Activated effector memory CD4-positive, alpha-beta T cell treated with anti-CD3 and anti-CD28 coated beads, Interleukin-2, amount 50 U/mL, for 16 hours (primary cell): ENCODE results near the gene THAP5.
A peak's percentile ranks its signal among the peaks of the same experiment; 100 is the strongest.
"Not testable (repeated sequence)": the region's sequence is repeated elsewhere in the genome, so short reads cannot be mapped to it uniquely, and the experiment has no call there.

Experiments used
- DNase-seq: peaks from one replicate; pipeline ENCODE4 v3.0.0-alpha.2; 2020

Gene THAP5

DNA sequence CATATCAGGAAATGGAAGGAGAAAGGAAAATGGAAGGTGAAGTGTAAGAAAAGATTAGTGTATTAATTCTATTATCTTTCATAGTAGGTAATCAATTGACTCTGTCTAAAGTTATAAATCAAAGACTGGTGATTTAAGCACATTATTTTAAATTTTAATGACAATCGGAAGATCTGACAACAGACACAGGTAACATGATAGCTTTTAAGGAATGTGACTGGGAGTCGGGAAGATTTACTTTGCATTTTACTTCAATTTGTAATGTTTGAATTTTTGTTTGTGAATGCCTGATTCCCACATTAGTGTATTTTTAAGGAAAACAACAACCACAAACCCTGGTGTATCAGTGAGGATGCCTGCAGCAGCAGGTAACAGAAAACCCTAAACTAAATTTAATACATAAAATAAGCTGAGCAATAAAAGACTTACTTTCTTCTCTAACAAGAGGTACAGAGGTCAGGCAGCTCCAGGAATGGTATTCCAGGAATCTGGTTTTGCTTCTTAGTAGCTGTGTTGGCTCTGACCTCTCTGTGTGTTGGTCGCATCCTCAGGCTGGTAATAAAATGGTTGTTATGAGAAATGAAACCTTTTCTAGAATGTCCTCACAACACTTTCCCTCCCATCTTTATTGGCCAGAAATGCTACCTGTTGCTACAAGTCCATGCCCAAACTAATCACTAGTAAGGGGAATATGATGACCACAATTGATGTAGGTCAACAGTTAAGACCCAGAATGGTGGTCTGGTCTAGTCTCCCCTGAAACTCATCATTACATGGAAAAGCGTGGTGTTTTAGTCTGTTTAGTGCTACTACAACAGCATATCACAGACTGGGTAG lies 12.4 kb upstream of the THAP5 start:
- no peak for DNase-seq

DNA sequence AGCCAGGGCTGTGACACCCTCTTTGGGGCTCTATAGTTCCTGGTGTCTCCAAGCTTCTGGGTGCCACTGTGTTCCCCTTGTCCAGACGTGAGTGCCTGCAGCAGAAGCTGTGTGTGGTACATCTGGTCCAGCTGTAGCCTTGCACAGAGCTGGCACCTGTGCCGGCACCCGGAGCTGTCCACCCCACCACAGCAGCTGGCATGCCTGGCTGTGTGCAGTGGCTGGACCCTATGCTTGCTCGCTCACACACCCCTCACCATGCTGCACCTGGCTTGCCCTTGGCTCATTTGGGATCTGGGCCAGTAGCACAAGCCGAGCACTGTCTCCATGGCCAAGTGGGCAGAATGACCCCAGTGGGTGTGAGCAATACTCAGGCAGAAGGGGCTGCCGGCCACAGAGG lies 10.8 kb upstream of the THAP5 start:
- no peak for DNase-seq

DNA sequence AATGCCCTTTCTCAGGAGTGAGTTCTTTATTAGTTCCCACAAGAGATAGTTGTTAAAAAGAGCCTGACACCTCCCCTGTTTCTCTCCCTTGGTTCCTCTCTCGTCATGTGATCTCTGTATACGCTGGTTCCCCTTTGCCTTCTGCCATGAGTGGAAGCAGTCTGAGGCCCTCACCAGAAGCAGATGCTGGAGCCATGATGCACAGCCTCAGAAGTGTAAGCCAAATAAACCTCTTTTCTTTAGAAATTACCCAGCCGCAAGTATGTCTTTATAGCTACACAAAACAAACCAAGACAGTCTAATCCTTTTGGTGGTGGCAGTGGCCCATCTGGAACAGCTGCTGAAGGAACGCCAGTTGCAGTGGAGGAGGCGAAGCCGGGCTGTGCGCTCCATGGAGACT lies 9.4 kb upstream of the THAP5 start:
- no peak for DNase-seq

DNA sequence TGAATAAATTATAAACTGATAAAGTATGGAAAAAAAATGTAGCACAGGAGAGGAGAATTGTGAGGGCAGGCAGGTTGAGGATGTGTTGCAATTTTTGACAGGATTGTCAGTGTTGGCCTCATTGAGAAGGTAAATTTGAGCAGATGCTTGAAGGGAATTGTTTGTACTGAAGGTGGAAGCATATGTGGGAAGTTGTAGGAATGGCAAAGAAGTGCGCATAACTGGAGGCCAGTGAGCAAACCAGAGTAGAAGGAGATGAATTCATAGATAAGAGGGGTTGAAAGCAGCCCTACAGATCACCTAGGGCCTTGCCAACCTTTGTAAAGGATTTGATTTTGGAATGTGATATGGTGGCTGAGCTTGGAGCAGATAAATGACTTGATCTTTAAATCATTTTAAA lies 6.6 kb upstream of the THAP5 start:
- DNase-seq, result no peak

DNA sequence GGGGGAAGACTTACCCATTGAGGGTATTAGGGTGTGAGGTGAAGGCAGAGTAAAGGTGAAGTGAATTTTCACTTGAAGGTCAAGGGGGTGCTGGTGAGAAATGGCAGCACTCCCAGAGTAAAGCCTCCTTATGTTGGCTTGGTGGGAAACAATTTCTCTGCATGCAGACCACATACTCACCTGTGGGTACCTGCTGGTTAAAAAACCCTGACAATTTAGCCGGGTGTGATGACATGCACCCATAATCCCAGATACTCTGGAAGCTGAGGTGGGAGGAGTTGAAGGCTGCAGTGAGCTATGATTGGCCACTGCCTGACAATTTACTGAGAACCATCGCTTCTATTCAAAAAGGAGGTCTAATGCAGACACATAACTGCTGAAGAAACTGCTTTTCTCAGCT lies 5.7 kb upstream of the THAP5 start:
- DNase-seq, result no peak

DNA sequence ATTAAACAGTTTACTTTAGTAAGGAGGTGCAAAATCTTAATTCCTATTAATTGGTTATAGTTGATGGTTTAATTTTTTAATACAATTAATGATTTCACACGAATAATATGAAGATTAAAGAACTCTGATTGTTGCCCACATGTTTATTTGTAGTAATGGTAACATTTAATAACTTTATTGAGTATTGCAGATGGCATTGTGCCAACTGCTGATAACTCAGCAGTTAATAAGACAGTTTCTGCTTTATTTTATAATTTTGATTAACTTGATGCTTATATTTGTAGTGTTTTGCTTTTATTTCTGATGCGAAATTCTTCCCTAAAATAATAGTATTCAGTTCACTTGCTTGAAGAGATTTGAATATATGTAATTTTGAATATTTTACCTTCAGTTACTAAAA lies 3.0 kb upstream of the THAP5 start:
- DNase-seq, result no peak

DNA sequence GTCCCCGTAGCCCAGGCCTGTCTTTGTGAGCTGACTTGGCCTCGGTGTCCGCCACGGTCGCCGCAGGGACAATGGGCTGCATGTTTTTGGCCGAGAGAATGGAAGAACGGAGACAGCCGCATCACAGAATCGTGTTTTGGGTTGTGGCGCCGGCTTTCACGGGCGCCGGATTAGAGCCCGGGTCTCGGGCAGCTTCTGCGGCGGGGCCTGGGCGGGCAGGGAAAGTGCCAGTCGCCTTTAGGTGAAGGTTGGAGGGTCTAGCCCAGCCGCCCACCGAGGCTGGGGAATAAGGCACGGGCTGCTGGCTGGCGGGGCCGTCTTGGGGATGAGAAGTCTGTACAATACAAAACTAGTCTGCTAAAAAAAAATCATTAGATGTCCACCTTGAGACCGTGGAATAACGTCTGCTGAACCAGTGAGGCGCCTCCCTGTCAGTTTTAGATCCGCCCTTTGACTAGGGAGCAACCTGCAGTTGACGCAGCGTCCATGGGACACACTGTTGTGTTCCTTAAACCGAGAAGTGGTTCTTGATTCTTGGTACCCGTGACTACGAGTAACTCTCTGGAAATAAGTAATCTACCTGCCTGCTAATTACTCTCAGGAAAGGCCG lies 745 bp upstream of the THAP5 start:
- peak; percentile 81 for DNase-seq

DNA sequence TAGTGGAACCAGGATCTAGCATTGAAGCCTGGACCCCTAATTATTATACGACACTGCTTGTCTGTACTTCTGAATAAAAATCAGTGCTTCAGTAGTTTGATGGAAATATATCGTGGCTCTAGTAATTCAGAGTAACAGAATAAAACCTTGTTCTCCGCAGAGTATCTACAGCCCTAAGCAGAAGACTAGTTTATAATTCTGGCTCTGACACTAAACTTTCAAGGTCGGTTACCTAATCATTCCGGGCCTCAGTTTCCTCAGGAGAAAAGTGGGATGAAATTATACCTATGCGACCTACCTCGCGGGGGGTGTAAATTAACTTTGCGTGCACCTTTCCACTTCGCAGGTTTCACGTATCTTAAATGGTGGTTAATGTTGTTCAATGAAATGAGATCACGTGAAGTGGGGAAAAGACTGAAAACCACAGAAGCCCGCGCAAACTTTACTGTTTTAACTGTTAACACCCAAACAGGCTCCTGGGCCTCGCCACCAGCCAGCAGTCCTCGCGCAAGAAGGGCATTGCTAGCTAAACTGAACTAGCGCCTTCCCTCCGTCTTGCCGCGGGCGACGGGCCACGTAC lies 615 bp downstream of the THAP5 start:
- DNase-seq, result no peak

DNA sequence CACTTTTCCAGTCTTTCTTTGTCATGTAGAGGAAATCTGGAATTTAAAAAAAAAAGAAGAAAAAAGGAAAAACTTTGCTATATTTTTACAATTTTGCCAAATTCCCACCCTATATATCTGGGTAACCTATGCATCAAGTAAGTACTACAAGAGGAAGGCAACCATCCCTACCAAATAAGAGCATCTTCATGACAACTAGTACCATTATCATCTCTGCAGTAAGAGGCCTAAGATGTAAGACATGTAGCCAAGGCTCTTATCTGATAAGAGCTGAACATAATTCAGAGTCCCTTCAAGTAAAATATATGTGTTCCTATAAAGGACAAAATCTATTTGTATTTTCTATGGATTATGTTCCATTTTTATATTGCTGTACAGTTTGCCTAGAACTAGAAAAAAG lies 3.5 kb downstream of the THAP5 start:
- no peak for DNase-seq

DNA sequence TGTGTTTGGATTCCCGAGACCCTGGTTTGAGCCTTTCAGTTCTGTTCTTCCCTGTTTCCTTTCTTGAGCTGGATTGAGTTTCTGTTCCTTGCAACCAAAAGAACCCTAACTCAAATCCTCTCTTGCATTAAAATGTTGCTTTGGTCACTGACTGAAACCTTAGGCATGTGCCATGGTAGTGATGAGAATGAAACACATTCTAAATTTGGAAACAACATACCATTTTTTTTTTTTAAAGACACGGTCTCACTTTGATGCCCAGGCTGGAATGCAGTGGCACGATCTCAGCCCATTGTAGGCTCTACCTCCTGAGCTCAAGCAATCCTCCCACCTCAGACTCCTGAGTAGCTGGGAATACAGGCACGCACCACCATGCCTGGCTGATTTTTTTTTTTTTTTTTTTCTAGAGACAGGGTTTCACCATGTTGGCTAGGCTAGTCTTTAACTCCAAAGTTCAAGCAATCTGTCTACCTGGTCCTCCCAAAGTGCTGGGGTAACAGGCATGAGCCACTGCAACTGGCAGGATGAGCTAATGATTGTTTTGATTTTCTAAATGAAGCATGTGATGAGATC lies 8.4 kb downstream of the THAP5 start:
- no peak for DNase-seq

DNA sequence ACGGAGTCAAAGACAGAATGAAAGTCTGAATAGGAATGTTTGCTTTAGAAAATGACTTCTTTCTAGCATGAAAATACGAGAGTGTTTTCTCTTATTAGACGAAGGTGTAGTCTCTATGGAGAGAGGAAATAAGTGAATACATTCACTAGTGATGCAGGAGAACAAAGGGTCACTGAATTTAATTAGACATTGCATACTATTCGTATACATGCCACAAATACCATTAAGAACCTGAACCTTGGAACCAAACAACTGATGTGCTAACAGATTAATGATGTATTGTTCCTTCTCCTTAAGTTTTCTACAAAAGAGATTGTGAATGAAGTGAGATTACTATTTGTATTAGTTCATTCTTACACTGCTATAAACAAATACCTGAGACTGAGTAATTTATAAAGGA lies 10.3 kb downstream of the THAP5 start:
- no peak for DNase-seq

DNA sequence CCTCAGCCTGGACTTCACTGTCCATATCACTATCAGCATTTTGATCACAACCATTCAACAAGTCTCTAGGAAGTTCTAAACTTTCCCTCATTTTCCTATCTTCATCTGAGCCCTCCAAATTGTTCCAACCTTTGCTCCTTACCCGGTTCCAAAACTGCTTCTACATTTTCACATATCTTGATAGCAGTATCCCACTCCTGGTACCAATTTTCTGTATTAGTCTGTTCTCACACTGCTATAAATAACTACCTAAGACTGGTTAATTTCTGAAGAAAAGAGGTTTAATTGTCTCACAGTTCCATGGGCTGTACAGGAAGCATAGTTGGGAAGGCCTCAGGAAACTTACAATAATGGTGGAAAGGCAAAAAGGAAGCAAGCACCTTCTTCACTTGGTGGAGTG lies 11.9 kb downstream of the THAP5 start:
- DNase-seq, result no peak

DNA sequence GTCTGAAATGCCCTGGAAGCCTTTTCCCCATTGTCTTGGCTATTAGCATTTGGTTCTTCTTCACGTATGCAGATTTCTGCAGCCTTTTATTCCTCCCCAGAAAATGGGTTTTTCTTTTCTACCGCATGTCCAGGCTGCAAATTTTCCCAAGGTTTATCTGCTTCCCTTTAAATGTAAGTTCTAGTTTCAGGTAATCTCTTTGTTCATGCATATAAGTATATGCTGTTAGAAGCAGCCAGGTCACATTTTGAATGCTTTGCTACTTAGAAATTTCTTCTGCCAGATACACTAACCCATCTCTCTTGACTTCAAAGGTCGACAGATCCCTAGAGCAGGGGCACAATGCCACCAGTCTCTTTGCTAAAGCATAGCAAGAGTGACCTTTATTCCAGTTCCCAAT lies 12.3 kb downstream of the THAP5 start:
- no peak for DNase-seq

DNA sequence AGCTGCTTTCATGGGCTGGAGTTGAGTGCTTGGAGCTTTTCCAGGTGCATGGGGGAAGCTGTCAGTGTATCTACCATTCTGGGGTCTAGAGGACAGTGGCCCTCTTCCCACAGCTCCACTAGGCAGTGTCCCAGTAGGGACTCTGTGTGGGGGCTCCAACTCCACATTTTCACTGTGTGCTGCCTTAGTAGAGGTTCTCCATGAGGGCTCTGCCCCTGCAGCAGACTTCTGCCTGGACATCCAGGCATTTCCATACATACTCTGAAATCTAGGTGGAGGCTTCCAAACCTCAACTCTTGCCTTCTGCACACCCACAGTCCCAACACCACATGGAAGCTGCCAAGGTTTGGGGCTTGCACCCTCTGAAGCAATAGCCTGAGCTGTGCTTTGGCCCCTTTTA lies 12.8 kb downstream of the THAP5 start:
- DNase-seq, result not testable (repeated sequence)

DNA sequence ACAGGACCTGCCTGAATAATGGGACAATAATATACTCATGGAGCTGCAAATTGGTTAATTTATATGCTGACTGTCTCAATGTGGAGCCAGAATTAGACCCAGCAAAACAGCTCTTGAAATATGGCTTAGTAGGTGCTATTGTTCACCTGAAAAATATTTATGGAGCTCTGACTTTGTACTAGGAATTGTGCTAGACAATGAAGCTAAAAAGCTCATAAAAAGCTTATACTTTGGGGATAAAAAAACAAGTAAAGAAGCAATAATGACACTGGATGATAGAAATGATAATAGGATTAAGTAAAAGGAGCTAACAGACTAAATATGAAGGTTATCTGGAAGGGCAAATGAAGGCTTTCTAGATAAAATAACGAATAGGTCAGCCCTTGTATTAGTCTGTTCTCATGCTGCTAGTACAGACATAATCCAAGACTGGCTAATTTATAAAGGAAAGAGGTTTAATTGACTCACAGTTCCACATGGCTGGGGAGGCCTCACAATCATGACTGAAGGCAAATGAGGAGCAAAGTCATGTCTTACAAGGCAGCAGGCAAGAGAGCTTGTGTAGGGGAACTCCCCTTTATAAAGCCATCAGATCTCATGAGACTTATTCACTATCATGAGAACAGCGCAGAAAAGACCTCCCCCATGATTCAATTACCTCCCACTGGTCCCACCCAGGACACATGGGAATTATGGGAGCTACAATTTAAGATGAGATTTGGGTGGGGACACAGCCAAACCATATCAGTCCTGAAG lies 21.2 kb downstream of the THAP5 start:
- DNase-seq, result not testable (repeated sequence)

DNA sequence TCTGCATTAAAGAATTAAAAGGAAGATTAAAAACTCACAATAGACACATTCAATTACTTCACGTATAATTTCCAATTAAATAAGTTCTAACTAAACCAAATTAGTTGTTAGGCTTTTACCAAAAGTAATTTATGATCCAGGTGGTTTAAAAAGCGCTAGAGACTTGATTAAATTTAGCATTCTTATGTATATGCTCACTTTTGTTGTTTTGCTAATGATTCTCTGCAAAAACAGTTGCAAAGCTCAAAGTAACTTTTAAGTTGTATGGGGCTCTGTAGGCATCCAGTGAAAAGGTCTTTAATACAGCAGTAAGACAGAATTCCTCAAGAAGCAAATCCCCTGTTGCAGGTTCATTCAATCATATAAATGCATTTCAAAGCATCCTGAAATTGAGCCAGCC lies 28.0 kb downstream of the THAP5 start:
- DNase-seq, result no peak

DNA sequence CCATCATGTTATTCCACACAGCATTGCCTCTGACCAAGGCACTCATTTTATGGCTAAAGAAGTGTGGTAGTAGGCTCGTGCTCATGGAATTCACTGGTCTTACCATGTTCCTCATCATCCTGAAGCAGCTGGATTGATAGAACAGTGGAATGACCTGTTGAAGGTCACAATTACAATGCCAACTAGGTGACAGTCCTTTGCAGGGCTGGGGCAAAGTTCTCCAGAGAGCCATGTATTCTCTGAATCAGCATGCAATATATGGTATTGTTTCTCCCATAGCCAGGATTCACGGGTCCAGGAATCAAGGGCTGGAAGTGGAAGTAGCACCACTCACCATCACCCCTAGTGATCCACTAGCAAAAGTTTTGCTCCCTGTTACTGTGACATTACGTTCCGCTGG lies 30.8 kb downstream of the THAP5 start:
- DNase-seq, result not testable (repeated sequence)

DNA sequence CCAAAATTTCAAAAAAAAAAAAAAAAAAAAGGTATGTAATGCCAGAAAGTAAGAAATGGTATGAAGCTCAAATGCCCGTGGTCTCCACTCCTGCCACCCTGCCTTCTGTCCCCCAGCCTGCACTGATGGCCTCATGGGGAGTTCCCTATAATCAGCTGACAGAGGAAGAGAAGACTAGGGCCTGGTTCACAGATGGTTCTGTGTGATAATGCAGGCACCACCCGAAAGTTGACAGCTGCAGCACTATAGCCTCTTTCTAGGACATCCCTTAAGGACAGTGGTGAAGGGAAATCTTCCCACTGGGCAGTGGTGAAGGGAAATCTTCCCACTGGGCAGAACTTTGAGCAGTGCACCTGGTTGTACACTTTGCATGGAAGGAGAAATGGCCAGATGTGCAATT lies 31.3 kb downstream of the THAP5 start:
- not testable (repeated sequence) for DNase-seq

DNA sequence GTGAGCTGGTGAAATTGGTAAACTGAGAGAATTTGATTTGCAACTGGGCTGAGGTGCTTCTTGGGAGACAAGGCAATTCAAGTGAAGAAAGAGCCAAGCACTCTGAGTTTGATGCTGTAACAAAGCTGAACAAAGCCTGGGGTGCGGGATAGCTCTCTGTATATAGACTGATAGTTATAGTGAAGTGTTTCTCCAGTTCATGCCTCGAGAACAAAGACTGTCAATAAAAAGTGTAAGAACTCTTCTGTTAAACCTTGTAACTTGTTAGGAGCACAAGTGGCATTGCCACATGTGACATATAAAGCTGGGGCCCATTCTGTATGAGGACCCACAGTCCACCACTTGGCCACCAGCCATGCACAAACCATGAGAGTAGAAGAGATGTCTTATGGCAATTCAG lies 32.3 kb downstream of the THAP5 start:
- DNase-seq, result no peak

DNA sequence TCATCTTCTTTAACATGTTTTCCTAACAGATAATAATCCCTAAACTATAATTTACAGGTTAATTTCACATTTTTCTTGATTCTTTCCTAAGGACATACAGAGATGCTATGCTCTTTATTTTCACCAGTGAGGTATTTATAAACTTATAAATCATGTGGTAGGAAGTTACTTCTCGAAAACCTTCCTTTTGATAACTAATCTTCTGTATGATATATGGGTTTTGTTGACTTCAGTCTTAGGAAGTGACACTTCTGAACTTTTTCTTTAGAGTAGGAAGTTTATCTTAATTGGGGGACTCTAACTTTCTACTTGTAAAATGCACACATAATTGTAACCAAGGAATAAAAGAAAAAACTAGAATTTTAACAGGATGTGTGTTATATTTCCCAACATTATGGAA lies 33.8 kb downstream of the THAP5 start:
- DNase-seq, result no peak

DNA sequence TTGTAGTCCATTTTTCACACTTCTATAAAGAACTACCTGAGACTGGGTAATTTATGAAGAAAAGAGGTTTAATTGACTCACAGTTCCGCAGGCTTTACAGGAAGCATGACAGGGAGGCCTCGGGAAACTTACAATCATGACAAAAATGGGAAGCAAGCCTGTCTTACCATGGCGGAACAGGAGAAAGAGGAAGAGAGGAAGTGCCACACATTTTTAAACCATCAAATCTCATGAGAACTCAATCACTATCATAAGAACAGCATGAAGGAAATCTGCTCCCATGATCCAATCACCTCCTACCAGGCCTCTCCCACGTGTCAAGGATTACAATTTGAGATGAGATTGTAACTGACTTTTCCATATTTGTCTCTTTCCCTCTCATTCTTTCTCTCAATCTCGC lies 34.2 kb downstream of the THAP5 start:
- no peak for DNase-seq

DNA sequence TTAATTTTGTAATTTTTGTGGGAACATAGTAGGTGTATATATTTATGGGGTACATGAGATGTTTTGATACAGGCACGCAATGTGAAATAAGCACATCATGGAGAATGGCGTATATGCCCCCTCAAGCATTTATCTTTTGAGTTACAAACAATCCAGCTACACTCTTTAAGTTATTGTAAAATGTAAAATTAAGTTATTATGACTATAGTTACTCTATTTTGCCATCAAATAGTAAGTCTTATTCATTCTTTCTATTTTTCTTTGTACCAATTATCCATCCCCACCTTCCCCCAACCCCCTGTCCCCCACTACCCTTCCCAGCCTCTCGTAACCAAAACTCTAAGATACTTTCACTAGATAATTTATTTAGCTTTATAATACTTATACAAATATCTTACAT lies 35.8 kb downstream of the THAP5 start:
- no peak for DNase-seq

DNA sequence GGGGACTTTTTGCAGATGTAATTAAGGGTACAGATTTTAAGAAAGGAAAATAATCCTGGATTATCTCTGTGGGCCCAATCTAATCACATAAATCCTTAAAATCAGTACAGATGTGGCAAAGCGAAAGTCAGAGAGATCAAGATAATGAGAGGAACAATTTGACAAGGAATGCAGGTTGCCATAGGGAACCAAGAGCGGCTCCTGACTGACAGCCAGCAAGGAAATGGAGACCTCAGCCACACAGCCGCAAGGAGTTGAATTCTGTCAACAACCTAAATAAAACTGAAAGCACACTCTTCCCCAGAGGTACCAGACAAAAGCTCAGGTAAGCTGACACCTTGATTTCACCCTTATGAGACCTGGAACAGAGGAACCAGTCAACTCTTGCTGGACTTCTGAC lies 40.2 kb downstream of the THAP5 start:
- DNase-seq, result no peak
